HCT116 (cell line): Measurements from ENCODE around the gene HOXA1.

Experiments
- CEBPB ChIP-seq: IDR thresholded peaks from 2 replicates; pipeline ENCODE4 v1.6.1; 2012; ENCODE audit warnings: low read depth
- CTCF ChIP-seq, 3 experiments: fragments of 200-600 bp in 1 of 3; sonication (generic) in 1 of 3; IDR thresholded peaks in 2 of 3; conservative IDR thresholded peaks in 1 of 3; 2 replicates each; pipeline ENCODE4 v1.5.1; 2012 to 2017; ENCODE audit warnings: low read depth in 2 of 3, low read length in 2 of 3, antibody characterized with exemption in 1 of 3, borderline replicate concordance in 1 of 3, control low read depth in 1 of 3, mild to moderate bottlenecking in 1 of 3, mixed read lengths in 1 of 3, mixed run types in 1 of 3, moderate library complexity in 1 of 3; ENCODE audit not compliant: insufficient read depth in 1 of 3
- EZH2 ChIP-seq: fragments of 200-600 bp; sonication (generic); IDR thresholded peaks from 2 replicates; pipeline ENCODE4 v1.6.1; 2017; ENCODE audit warnings: antibody characterized with exemption, mixed run types
- POLR2A ChIP-seq: IDR thresholded peaks from 2 replicates; pipeline ENCODE4 v1.7.0; 2011; ENCODE audit warnings: borderline replicate concordance; ENCODE audit not compliant: insufficient read depth, insufficient read length; ENCODE audit errors: extremely low read depth
- POLR2AphosphoS5 ChIP-seq: IDR thresholded peaks from 2 replicates; pipeline ENCODE4 v1.6.1; 2011; ENCODE audit warnings: mild to moderate bottlenecking, low read depth, low read length, moderate library complexity
- SIN3A ChIP-seq: IDR thresholded peaks from 2 replicates; pipeline ENCODE4 v1.6.1; 2012; ENCODE audit warnings: low read depth
- SRF ChIP-seq: IDR thresholded peaks from 2 replicates; pipeline ENCODE4 v1.6.1; 2012; ENCODE audit warnings: low read depth
- YY1 ChIP-seq: IDR thresholded peaks from 2 replicates; pipeline ENCODE4 v1.6.1; 2011; ENCODE audit warnings: low read length, low read depth, moderate library complexity, mild to moderate bottlenecking; ENCODE audit not compliant: insufficient replicate concordance; ENCODE audit errors: extremely low read depth
- ZNF274 ChIP-seq: fragments of 200-500 bp; sonication (Bioruptor generic); IDR thresholded peaks from 2 replicates; pipeline ENCODE4 v1.6.1; 2014; ENCODE audit warnings: mild to moderate bottlenecking, low read depth, low read length, inconsistent platforms
- TF ChIP-seq, protein P1 (sequence below): IDR thresholded peaks from 2 replicates; pipeline ENCODE4 v1.6.1; 2012

DNA sequence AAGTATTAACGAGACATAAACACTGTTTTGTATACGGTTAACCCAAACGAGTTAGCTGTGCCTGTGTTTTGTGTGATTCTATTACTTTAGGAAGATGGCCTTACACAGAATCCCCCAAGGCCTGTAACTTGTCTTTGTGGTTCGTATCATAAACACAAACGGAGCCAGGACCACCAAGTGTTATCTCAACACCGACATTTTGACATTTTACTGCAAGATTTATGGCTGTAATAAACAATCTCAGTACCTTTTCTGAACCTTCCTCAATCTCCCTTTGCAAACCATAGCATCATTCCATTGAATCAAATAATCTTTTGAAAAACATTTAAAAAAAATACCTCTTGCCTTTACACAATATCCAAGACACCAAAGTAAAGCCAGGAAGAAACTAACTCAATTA is 37.2 kb upstream of the HOXA1 start:
- TF ChIP-seq POLR2A (no peak), EZH2 (no peak), CTCF (IDR thresholded peaks at IDR 0.05 in 2 of 3, conservative IDR thresholded peaks at IDR 0.05 in 1 of 3; ENCODE audit: borderline replicate concordance in 1 of 3, insufficient read depth in 1 of 3, low read depth in 2 of 3, low read length in 2 of 3) (no peak), YY1 (no peak), SRF (no peak), SIN3A (no peak), POLR2AphosphoS5 (no peak), ZNF274 (no peak), CEBPB (no peak)
- TF ChIP-seq, protein P1, sequence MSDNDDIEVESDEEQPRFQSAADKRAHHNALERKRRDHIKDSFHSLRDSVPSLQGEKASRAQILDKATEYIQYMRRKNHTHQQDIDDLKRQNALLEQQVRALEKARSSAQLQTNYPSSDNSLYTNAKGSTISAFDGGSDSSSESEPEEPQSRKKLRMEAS: no peak
